ENCODE measurements around the gene MYB.

The MYB gene

GRCh38 chr6:135189344-135189743 is 8.2 kb downstream of the MYB start:
- Histone ChIP-seq H3K27ac (peak overlapping the region; percentile 79), H3K4me3 (ENCODE audit: low read depth in 1 of 2, low read length in 1 of 2) (no peak overlapping the region), H3K9me3 (no peaks in the 10 kb centered on the region), H3K4me1 (ENCODE audit: control insufficient read depth in 1 of 2, insufficient read depth in 1 of 2, low read depth in 1 of 2, low read length in 1 of 2) (peaks cover 80% of the 10 kb centered on the region in 2 experiments), H3K27me3 (no peaks in the 10 kb centered on the region), H3K36me3 (no peaks in the 10 kb centered on the region)
- TF ChIP-seq, protein P1, sequence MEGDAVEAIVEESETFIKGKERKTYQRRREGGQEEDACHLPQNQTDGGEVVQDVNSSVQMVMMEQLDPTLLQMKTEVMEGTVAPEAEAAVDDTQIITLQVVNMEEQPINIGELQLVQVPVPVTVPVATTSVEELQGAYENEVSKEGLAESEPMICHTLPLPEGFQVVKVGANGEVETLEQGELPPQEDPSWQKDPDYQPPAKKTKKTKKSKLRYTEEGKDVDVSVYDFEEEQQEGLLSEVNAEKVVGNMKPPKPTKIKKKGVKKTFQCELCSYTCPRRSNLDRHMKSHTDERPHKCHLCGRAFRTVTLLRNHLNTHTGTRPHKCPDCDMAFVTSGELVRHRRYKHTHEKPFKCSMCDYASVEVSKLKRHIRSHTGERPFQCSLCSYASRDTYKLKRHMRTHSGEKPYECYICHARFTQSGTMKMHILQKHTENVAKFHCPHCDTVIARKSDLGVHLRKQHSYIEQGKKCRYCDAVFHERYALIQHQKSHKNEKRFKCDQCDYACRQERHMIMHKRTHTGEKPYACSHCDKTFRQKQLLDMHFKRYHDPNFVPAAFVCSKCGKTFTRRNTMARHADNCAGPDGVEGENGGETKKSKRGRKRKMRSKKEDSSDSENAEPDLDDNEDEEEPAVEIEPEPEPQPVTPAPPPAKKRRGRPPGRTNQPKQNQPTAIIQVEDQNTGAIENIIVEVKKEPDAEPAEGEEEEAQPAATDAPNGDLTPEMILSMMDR (IDR thresholded peaks at IDR 0.05), result no peak

DNA sequence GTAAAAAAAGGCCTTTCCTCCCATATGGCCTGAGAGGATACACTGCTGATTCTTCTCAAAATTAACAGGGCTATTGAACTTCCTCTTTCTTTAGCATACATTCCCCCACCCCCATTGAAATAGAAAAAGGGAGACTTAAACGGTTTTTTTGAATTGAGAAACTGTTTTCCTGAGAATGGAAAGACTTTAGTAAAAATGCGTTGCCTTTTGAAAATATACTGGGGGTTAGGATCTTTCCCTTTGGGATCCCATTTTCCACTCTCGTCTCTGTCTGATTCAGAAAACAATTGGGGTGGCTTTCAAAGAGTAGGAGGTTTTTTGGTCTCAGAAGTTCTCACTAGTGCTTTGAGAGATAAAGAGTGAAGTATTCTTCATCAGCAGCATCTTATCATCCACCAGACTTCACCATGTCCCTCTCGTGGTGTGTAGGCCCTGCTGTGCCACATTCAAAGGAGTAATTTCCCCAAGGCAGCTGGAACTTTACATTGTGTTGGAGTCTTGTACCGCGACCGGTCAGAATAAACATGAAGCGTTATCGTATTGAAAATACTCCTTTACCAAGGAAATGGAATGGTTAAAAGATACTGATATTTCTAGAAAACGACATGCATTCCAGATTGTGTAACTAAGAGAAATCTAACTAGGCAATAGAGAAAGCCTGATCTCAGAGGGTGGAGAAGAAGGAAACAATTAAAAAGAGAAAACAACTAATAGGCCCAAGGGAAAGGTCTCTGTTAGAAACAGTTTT is 10.6 kb downstream of the MYB start:
- peak overlapping the region in 1 of 2 experiments; percentile 16 for H3K4me3 ChIP-seq (ENCODE audit: low read depth in 1 of 2, low read length in 1 of 2)
- H3K9me3 ChIP-seq, result no peaks in the 10 kb centered on the region
- H3K27ac ChIP-seq, result peak overlapping the region; percentile 79
- H3K36me3 ChIP-seq, result no peaks in the 10 kb centered on the region
- peaks cover 86 to 87% of the 10 kb centered on the region in 2 experiments for H3K4me1 ChIP-seq (ENCODE audit: control insufficient read depth in 1 of 2, insufficient read depth in 1 of 2, low read depth in 1 of 2, low read length in 1 of 2)
- TF ChIP-seq, protein P1 (IDR thresholded peaks at IDR 0.05), result no peak
- no peaks in the 10 kb centered on the region for H3K27me3 ChIP-seq

- TF ChIP-seq, protein P1 (IDR thresholded peaks at IDR 0.05), result no peak
- H3K4me3 ChIP-seq (ENCODE audit: low read depth in 1 of 2, low read length in 1 of 2), result no peak overlapping the region
- H3K27me3 ChIP-seq, result no peaks in the 10 kb centered on the region
- H3K27ac ChIP-seq, result peak overlapping the region; percentile 79
- peaks cover 94 to 95% of the 10 kb centered on the region in 2 experiments for H3K4me1 ChIP-seq (ENCODE audit: control insufficient read depth in 1 of 2, insufficient read depth in 1 of 2, low read depth in 1 of 2, low read length in 1 of 2)
- H3K36me3 ChIP-seq, result no peaks in the 10 kb centered on the region
- no peaks in the 10 kb centered on the region for H3K9me3 ChIP-seq
Observed at GRCh38 chr6:135192256-135193174, 11.4 kb downstream of the MYB start.

DNA sequence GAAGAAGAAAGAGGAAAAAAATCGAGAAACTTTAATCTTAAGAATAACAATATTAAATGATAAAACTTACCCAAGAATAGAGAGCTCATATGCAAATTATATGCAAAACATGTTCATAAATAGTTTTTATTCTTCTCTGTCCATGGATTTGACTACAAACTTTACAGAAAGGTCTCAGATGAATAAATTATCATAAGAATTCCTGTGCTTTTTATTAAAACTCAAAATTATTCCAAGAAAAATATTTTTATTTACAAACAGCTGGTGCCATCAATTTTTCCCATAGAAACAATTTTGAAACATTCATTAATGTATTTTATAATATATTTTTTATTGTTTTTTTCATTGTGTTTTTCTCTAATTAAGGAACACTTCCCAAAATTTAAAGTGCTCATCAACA is 12.1 kb downstream of the MYB start:
- H3K4me3 ChIP-seq (ENCODE audit: low read depth in 1 of 2, low read length in 1 of 2), result no peak overlapping the region
- TF ChIP-seq, protein P1 (IDR thresholded peaks at IDR 0.05), result no peak
- H3K27me3 ChIP-seq, result no peaks in the 10 kb centered on the region
- H3K4me1 ChIP-seq (ENCODE audit: control insufficient read depth in 1 of 2, insufficient read depth in 1 of 2, low read depth in 1 of 2, low read length in 1 of 2), result peaks cover 93 to 99% of the 10 kb centered on the region in 2 experiments
- no peaks in the 10 kb centered on the region for H3K9me3 ChIP-seq
- H3K36me3 ChIP-seq, result no peaks in the 10 kb centered on the region
- peak overlapping the region; percentile 79 for H3K27ac ChIP-seq

DNA sequence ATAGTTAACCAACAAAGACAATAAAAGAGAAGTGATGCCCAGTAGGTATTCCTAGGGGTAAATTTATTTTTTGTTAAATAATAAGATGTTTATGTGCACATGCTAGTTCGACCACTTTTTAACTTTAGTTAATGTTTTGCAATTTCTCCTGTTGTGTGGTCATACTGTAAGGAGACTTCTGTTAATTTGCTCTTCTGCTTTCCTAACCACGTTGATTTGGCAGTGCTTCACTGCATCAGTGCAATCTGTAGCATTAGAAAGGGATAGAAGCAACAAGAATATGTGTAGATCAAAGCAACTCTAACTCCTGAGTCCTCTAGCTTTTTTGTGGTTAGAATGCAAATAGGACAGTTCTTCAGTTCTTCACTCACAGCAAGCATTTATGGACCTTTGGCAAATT is 13.9 kb downstream of the MYB start:
- H3K27ac ChIP-seq, result peak overlapping the region; percentile 79
- no peaks in the 10 kb centered on the region for H3K27me3 ChIP-seq
- H3K9me3 ChIP-seq, result no peaks in the 10 kb centered on the region
- H3K4me1 ChIP-seq (ENCODE audit: control insufficient read depth in 1 of 2, insufficient read depth in 1 of 2, low read depth in 1 of 2, low read length in 1 of 2), result peaks cover 79 to 90% of the 10 kb centered on the region in 2 experiments
- H3K4me3 ChIP-seq (ENCODE audit: low read depth in 1 of 2, low read length in 1 of 2), result peak overlapping the region; percentile 41 to 42
- peaks cover 2% of the 10 kb centered on the region for H3K36me3 ChIP-seq
- TF ChIP-seq, protein P1 (IDR thresholded peaks at IDR 0.05), result no peak
